Trophoblast cell (in vitro differentiated cells and primary cell): Measurements from ENCODE around the gene GALT.

Experiments used
- DNase-seq, 2 donors: peaks; one replicate each; pipeline ENCODE4 v3.0.0-alpha.2; 2016
- H2AFZ ChIP-seq: 2 replicates; pipeline ENCODE4 v1.6.1; 2013; ENCODE audit warnings: low read length, moderate library complexity, mild to moderate bottlenecking; ENCODE audit not compliant: insufficient read depth, poor library complexity
- H2AK5ac ChIP-seq: 2 replicates; pipeline ENCODE4 v1.6.1; 2013; ENCODE audit warnings: mild to moderate bottlenecking, low read length
- H2BK120ac ChIP-seq: 2 replicates; pipeline ENCODE4 v1.6.1; 2013; ENCODE audit warnings: low read length, mild to moderate bottlenecking, moderate library complexity; ENCODE audit not compliant: insufficient read depth, poor library complexity
- H2BK12ac ChIP-seq: 2 replicates; pipeline ENCODE4 v1.6.1; 2013; ENCODE audit warnings: mild to moderate bottlenecking, low read length, moderate library complexity
- H2BK5ac ChIP-seq: 2 replicates; pipeline ENCODE4 v1.6.1; 2013; ENCODE audit warnings: low read length, low read depth, moderate library complexity, mild to moderate bottlenecking; ENCODE audit not compliant: poor library complexity
- H3K14ac ChIP-seq: 2 replicates; pipeline ENCODE4 v1.6.1; 2013; ENCODE audit warnings: mild to moderate bottlenecking, low read length
- H3K18ac ChIP-seq: 2 replicates; pipeline ENCODE4 v1.6.1; 2013; ENCODE audit warnings: mild to moderate bottlenecking, low read length
- H3K23ac ChIP-seq: 2 replicates; pipeline ENCODE4 v1.6.1; 2013; ENCODE audit warnings: low read length
- H3K27ac ChIP-seq: 2 replicates; pipeline ENCODE4 v1.5.1; 2013; ENCODE audit warnings: low read depth, mild to moderate bottlenecking, inconsistent platforms, low read length, moderate library complexity
- H3K27me3 ChIP-seq: 2 replicates; pipeline ENCODE4 v1.6.1; 2013; ENCODE audit warnings: inconsistent platforms, mild to moderate bottlenecking, low read length, moderate library complexity; ENCODE audit not compliant: insufficient read depth
- H3K36me3 ChIP-seq, 2 experiments: 1 replicate in 1 of 2; 2 replicates in 1 of 2; pipeline ENCODE4 v1.6.1; 2013; ENCODE audit warnings: low read length in 2 of 2, mild to moderate bottlenecking in 2 of 2, moderate library complexity in 1 of 2; ENCODE audit not compliant: insufficient read depth in 2 of 2, control insufficient read depth in 1 of 2
- H3K4ac ChIP-seq: 2 replicates; pipeline ENCODE4 v1.6.1; 2013; ENCODE audit warnings: low read depth, mild to moderate bottlenecking, low read length, moderate library complexity
- H3K4me1 ChIP-seq, 2 experiments: 1 replicate in 1 of 2; 2 replicates in 1 of 2; pipeline ENCODE4 v1.6.1; 2013; ENCODE audit warnings: low read length in 2 of 2, mild to moderate bottlenecking in 2 of 2, moderate library complexity in 1 of 2; ENCODE audit not compliant: insufficient read depth in 2 of 2, control insufficient read depth in 1 of 2
- H3K4me2 ChIP-seq: 2 replicates; pipeline ENCODE4 v1.6.1; 2013; ENCODE audit warnings: inconsistent platforms, mild to moderate bottlenecking, low read length, moderate library complexity
- H3K4me3 ChIP-seq: 2 replicates; pipeline ENCODE4 v1.5.1; 2013; ENCODE audit warnings: mild to moderate bottlenecking, low read depth, low read length, inconsistent platforms
- H3K79me1 ChIP-seq: one replicate; pipeline ENCODE4 v1.6.1; 2013; ENCODE audit warnings: low read length
- H3K79me2 ChIP-seq: 2 replicates; pipeline ENCODE4 v1.6.1; 2013; ENCODE audit warnings: low read length, mild to moderate bottlenecking; ENCODE audit not compliant: control insufficient read depth, insufficient read depth, poor library complexity
- H3K9ac ChIP-seq: 2 replicates; pipeline ENCODE4 v1.6.1; 2013; ENCODE audit warnings: mild to moderate bottlenecking, low read length
- H3K9me3 ChIP-seq: 2 replicates; pipeline ENCODE4 v1.6.1; 2013; ENCODE audit warnings: low read depth, mild to moderate bottlenecking, control low read depth, inconsistent platforms, low read length; ENCODE audit not compliant: insufficient read depth
- H4K12ac ChIP-seq: 2 replicates; pipeline ENCODE4 v1.6.1; 2013; ENCODE audit warnings: low read depth, mild to moderate bottlenecking, low read length, moderate library complexity
- H4K8ac ChIP-seq: 2 replicates; pipeline ENCODE4 v1.6.1; 2013; ENCODE audit warnings: low read depth, mild to moderate bottlenecking, low read length, moderate library complexity
- H4K91ac ChIP-seq: one replicate; pipeline ENCODE4 v1.6.1; 2013; ENCODE audit warnings: low read depth, mild to moderate bottlenecking, low read length, moderate library complexity
- WGBS: extraction: QIAGEN DNeasy Blood & Tissue Kit; methylation state at CpG from one replicate; pipeline ENCODE4 v1.1.7; 2013; ENCODE audit warnings: missing lambda C conversion rate; ENCODE audit not compliant: insufficient read length, insufficient coverage; ENCODE audit errors: extremely low coverage; 5-methylcytosine and 5-hydroxymethylcytosine counted together

GALT gene

GRCh38 chr9:34610434-34611206 lies 35.9 kb upstream of the GALT start:
- Histone ChIP-seq H3K4me2 (no peak overlapping the region), H4K12ac (no peak overlapping the region), H3K79me1 (peaks cover 8% of the 10 kb centered on the region), H3K23ac (no peak overlapping the region), H4K8ac (no peak overlapping the region), H3K9me3 (no peaks in the 10 kb centered on the region), H3K9ac (no peak overlapping the region), H3K4me3 (no peak overlapping the region), H2AK5ac (no peak overlapping the region), H3K79me2 (peaks cover 8% of the 10 kb centered on the region), H4K91ac (no peak overlapping the region), H2AFZ (peak overlapping the region; percentile 81), H2BK120ac (no peak overlapping the region), H3K4ac (no peak overlapping the region), H2BK12ac (no peak overlapping the region), H2BK5ac (no peak overlapping the region), H3K36me3 (peaks cover 0 to 2% of the 10 kb centered on the region in 2 experiments), H3K4me1 (peaks cover 6 to 10% of the 10 kb centered on the region in 2 experiments), H3K14ac (no peak overlapping the region), H3K27ac (no peak overlapping the region), H3K18ac (no peak overlapping the region), H3K27me3 (no peaks in the 10 kb centered on the region)
- WGBS, result no CpG with 5 or more reads among the region's 20 CpGs
- no peak for DNase-seq

DNA sequence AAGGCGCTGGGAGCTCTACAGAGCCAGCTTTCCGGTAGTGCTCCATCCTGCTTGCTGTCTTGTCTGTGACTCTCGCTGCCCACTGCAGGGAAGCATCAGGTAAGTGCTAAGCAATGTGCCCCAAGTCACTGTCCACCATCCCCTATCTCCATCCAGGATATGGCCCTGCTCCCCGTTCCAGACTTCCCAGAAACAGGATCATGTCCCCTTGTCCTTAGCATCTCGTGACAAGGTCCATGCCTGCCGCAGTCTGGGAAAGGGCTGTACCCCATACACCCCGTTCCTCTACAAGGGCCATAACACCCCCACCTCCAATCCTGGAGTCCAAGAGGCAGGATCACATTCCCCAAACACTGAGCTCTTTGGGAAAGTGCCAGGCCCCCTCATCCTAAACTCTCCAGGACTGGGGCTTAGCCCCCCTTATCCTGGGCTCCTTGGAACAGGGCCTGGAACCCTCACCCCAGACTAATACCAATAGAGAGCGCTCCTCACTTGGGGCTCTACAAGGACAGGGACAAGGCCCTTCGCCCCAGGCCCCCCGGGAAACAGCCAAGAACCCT lies 35.1 kb upstream of the GALT start:
- Histone ChIP-seq H3K4ac (peak overlapping the region; percentile 12), H2BK12ac (no peak overlapping the region), H3K14ac (peak overlapping the region; percentile 66), H2AK5ac (peak overlapping the region; percentile 8), H4K91ac (peak overlapping the region; percentile 65), H3K9ac (peak overlapping the region; percentile 70), H3K4me1 (peaks cover 6 to 10% of the 10 kb centered on the region in 2 experiments), H3K4me3 (peak overlapping the region; percentile 83), H3K23ac (no peak overlapping the region), H3K18ac (peak overlapping the region; percentile 64), H2AFZ (peak overlapping the region; percentile 81), H3K9me3 (no peaks in the 10 kb centered on the region), H3K79me2 (peaks cover 8% of the 10 kb centered on the region), H3K27me3 (no peaks in the 10 kb centered on the region), H2BK120ac (peak overlapping the region; percentile 50), H4K8ac (peak overlapping the region; percentile 72), H3K36me3 (peaks cover 2% of the 10 kb centered on the region in 2 experiments), H4K12ac (peak overlapping the region; percentile 67), H3K79me1 (peaks cover 8% of the 10 kb centered on the region), H2BK5ac (no peak overlapping the region), H3K27ac (no peak overlapping the region), H3K4me2 (peak overlapping the region; percentile 67)
- no CpG with 5 or more reads among the region's 10 CpGs for WGBS
- no peak for DNase-seq

- H4K8ac ChIP-seq, result peak within 1 kb of the TSS; percentile 72
- H2BK12ac ChIP-seq, result no peak within 1 kb of the TSS
- peak within 1 kb of the TSS; percentile 70 for H3K9ac ChIP-seq
- no peaks in the 10 kb centered on the region for H3K27me3 ChIP-seq
- peak within 1 kb of the TSS; percentile 67 for H4K12ac ChIP-seq
- peak within 1 kb of the TSS; percentile 50 for H2BK120ac ChIP-seq
- H3K23ac ChIP-seq, result no peak within 1 kb of the TSS
- peak within 1 kb of the TSS; percentile 65 for H4K91ac ChIP-seq
- no peaks in the 10 kb centered on the region for H3K9me3 ChIP-seq
- peak within 1 kb of the TSS; percentile 83 for H3K4me3 ChIP-seq
- H3K4me2 ChIP-seq, result peak within 1 kb of the TSS; percentile 67
- H3K79me1 ChIP-seq, result peaks cover 8% of the 10 kb centered on the region
- peak within 1 kb of the TSS; percentile 19 for H2AK5ac ChIP-seq
- H2BK5ac ChIP-seq, result no peak within 1 kb of the TSS
- peaks cover 8% of the 10 kb centered on the region for H3K79me2 ChIP-seq
- WGBS, result no CpG with 5 or more reads among the region's 77 CpGs
- peak within 1 kb of the TSS; percentile 64 for H3K18ac ChIP-seq
- peaks cover 6 to 10% of the 10 kb centered on the region in 2 experiments for H3K4me1 ChIP-seq
- H3K36me3 ChIP-seq, result peaks cover 2 to 4% of the 10 kb centered on the region in 2 experiments
- H3K27ac ChIP-seq, result no peak within 1 kb of the TSS
- peak within 1 kb of the TSS; percentile 81 for H2AFZ ChIP-seq
- DNase-seq, result peak; percentile 84 to 96
- H3K14ac ChIP-seq, result peak within 1 kb of the TSS; percentile 66
- peak within 1 kb of the TSS; percentile 12 for H3K4ac ChIP-seq
Measured at GRCh38 chr9:34611811-34612787, 34.4 kb upstream of the GALT start, which contains the start of gene RPP25L. TSS of gene RPP25L (minus strand) at chr9:34612097. CDS start at chr9:34611296, 801 bp downstream.

GRCh38 chr9:34612788-34613390 lies 33.6 kb upstream of the GALT start:
- Histone ChIP-seq H2BK12ac (no peak overlapping the region), H3K27me3 (no peaks in the 10 kb centered on the region), H2BK5ac (no peak overlapping the region), H3K4me2 (peak overlapping the region; percentile 67), H2BK120ac (no peak overlapping the region), H4K8ac (peak overlapping the region; percentile 30), H3K27ac (no peak overlapping the region), H2AK5ac (no peak overlapping the region), H3K4ac (no peak overlapping the region), H3K23ac (no peak overlapping the region), H3K79me1 (peaks cover 8% of the 10 kb centered on the region), H3K4me1 (peaks cover 6 to 10% of the 10 kb centered on the region in 2 experiments), H3K9me3 (no peaks in the 10 kb centered on the region), H3K14ac (no peak overlapping the region), H3K79me2 (peaks cover 8% of the 10 kb centered on the region), H3K18ac (no peak overlapping the region), H2AFZ (no peak overlapping the region), H3K36me3 (peaks cover 2 to 11% of the 10 kb centered on the region in 2 experiments), H3K9ac (no peak overlapping the region), H4K12ac (no peak overlapping the region), H3K4me3 (no peak overlapping the region), H4K91ac (peak overlapping the region; percentile 21)
- DNase-seq, result peak; percentile 59 to 86
- WGBS, result no CpG with 5 or more reads among the region's 15 CpGs
